Adipose tissue (tissue), 3 donors: Measurements from ENCODE around the gene IL3RA. TPM values are rescaled to one million over a fixed set of nuclear protein-coding genes. Genes with fewer than 3 reads are reported as not detected.
"Not testable (repeated sequence)": the region's sequence is repeated elsewhere in the genome, so short reads cannot be mapped to it uniquely, and the experiment has no call there.

Source experiments
- H3K27ac ChIP-seq: one replicate; pipeline ENCODE4 v1.5.1; 2013; ENCODE audit warnings: low read depth, low read length
- WGBS, 3 donors: extraction: QIAGEN DNeasy Blood & Tissue Kit; methylation state at CpG; one replicate each; pipeline ENCODE4 v1.1.7; 2013; 5-methylcytosine and 5-hydroxymethylcytosine counted together
- polyA plus RNA-seq, 3 donors: library from polyadenylated mRNA; stranded (reverse); fragments of 200-250 nt; gene quantifications; one replicate each; pipeline ENCODE4 v1.2.3, GENCODE V29; 2013
- donor health status: healthy with polysubstance abuse.
- donor health status: Bipolar disorder and iron deficiency.
- donor health status: healthy.

Gene IL3RA
- polyA plus RNA-seq, 3 donors: 4.0 to 19.0 (median 18.5) TPM

DNA sequence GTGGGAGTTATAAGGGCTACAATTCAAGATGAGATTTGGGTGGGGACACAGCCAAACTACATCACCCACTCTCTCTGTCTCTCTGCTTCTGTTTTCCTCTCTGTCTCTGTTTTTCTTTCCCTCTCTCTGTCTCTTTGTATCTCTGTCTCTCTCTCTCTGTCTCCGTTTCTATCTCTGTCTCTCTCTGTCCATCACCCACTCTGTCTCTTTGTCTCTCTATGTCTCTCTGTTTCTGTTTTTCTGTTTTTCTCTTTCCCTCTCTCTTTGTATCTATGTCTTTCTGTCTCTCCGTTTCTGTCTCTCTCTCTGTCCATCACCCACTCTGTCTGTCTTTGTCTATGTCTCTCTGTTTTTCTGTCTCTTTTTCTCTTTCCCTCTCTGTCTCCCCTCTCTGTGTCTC is 25.3 kb downstream of the IL3RA start:
- whole genome bisulfite sequencing, 3 donors: 93 to 98% (median 97%) methylated on average over 2 of the region's 2 CpGs
- H3K27ac ChIP-seq: no peak overlapping the region

DNA sequence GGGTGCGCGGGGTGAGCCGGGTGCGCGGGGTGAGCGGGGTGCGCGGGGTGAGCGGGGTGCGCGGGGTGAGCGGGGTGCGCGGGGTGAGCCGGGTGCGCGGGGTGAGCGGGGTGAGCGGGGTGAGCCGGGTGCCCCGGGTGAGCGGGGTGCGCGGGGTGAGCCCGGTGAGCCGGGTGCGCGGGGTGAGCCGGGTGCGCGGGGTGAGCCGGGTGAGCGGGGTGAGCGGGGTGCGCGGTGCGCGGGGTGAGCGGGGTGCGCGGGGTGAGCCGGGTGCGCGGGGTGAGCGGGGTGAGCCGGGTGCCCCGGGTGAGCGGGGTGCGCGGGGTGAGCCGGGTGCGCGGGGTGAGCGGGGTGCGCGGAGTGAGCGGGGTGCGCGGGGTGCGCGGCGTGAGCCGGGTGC is 29.8 kb downstream of the IL3RA start:
- WGBS, 3 donors: 85 to 93% (median 87%) methylated on average over 4 to 50 of the region's 63 CpGs
- H3K27ac ChIP-seq: not testable (repeated sequence)

DNA sequence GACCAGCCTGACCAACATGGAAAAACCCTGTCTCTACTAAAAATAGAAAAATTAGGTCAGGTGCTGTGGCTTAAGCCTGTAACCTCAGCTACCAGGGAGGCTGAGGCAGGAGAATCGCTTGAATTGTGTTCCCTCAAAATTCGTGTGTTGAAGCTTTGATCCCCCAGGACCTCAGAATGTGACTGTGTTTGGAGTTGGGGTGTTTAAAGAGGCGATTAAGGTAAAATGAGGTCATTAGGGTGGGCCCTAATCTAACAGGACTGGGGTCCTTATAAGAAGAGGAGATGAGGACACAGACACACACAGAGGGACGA is 31.8 kb downstream of the IL3RA start:
- no peak overlapping the region for H3K27ac ChIP-seq
- WGBS, 3 donors: 82 to 89% (median 85%) methylated on average over 4 of the region's 4 CpGs

DNA sequence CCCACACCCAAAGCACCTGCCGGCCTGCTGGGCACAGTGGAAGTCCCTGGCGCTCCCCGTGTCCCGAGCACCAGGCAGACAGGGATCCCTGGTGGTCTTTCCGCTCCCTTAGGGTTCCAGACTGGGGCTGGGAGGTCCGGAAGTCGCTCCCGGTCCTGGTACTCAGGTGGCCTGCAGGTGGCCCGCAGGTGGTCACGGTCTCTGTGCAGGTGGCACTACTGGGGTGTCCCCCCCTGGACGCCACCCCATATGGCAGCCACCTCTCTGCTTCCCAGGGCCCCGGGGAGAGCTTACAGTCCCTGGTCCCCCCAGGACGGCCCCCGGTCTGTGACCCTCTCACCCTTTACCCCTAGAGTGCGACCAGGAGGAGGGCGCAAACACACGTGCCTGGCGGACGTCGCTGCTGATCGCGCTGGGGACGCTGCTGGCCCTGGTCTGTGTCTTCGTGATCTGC is 41.7 kb downstream of the IL3RA start:
- 89 to 92% (median 91%) methylated on average over 24 of the region's 24 CpGs for WGBS, 3 donors
- no peak overlapping the region for H3K27ac ChIP-seq

DNA sequence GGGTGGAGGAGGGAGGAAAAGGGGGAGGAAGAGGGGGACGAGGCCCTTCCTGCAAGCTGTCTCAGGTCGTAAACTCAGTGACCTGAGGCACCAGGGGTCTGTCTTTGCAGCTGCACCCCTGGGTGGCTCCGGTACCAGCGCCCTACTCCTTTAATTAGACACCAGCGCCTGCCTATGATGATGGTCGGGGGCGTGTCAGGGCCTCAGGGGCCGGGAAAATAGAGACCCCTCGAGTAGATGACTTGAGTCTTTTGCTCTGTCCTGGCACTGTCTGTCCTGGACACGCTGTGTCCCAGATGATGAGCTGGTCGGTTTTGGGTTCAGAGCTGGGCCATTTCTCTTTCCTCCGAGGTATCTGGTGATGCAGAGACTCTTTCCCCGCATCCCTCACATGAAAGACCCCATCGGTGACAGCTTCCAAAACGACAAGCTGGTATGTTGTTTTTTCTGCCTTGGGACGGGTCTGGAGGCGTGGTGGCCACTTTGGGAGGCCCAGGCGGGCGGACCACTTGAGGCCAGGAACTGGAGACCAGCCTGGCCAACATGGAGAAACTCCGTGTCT is 44.2 kb downstream of the IL3RA start:
- 67 to 72% (median 69%) methylated on average over 20 of the region's 20 CpGs for WGBS, 3 donors
- no peak overlapping the region for H3K27ac ChIP-seq

DNA sequence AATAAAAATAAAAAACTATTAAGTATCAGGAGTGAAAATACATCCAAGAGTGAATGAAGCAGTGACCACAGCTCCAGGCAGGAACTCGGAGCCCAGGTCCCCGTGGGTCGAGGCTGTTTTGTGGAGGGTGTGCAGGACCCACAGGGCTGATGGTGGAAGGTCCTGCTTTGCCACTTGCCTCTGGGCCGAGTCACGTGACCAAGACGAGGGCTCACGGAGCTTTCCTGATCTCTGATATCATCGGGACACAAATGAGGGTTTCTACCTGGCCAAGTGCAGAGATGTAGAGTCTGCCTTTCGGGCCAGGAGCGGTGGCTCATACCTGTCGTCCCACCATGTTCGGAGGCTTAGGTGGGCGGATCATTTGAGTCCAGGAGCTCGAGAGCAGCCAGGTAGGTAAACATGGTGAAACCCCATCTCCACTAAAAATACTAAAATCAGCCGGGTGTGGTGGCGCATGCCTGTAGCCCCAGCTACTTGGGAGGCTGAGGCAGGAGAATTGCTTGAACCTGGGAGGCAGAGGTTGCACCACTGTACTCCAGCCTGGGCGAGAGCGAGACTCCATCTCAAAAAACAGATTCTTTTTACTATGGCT is 48.2 kb downstream of the IL3RA start:
- WGBS, 3 donors: 95 to 97% (median 96%) methylated on average over 18 of the region's 18 CpGs

DNA sequence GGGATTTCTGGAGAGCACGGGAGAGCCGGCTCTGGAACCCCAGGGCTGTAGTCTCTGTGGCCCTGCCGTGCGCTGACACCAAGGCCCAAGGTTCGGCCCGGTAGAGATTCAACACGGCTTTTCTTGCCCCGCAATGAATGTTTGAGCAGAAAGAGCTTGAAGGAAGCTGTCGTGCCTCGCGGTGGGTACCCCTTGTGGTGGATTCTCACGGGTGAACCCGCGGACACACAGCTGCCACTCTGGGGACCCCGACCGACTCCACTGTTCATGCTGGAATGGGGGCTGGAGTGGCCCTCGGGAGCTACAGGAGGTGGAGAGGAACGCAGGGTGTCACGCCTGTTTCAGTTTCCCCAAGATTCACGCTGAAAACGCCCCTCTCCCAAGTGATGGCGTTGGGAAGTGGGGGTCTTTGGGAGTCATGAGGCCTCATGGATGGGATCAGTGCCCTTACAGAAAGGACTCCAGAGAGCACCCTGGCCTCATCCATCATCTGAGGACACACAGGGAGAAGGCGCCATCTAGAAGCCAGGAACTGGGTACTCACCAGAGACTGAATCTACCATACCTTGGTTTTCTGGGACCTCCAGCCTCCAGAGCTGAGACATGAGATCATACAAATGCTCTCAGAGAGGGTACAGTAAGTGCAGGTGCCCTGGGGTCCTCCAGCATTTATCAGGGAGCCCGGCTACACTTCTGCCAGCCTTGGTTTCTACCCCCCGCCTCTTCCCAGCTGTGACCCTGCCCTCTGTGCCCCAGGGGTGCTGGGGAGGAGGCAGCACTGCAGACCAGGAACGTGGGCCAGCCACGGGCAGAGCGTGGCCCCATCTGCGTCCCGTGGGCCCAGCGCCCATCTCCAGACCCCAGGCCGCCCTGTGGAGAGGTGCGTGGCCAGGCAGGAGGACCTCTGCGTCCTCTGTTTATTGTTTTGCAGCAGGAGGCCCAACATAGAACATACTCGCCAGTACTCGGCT is 49.0 kb downstream of the IL3RA start:
- H3K27ac ChIP-seq: no peak overlapping the region
- WGBS, 3 donors: 93 to 95% (median 94%) methylated on average over 36 of the region's 36 CpGs

More for the DNA sequence above, 48.2 kb downstream of the IL3RA start:
- no peak overlapping the region for H3K27ac ChIP-seq

DNA sequence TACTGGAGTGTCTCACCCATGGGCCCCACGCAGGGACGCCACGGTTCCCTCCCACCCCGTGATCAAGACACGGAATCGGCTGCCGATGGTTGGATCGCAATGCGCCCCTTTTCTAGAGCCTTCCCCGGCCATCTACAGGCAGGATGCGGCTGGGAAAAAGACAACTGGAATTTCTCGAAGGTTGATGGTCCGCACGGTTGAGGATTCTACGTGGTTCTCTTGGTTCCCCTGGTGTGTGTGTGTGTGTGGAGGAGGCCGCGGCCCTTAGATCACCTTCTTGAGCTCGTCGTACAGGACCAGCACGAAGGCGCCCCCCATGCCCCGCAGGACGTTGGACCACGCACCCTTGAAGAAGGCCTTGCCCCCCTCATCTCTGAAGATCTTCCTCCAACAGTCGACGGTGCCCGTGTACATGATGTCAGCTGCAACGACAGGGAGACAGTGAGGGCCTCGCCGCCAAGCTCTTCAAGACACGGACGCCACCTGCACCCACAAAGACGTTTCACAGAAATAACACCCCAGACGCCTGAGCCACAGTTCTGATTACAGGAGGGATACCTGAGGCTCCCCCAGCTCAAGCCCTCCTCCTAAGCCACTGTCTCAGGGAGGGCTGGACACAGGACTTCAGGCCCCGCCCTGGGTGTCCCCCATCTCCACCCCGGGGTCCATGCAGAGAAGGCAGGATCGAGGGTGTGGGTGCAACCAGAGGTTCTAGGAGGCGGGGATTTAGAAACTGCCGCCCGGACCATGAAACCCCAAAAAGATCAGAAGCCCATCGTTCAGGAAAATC is 49.9 kb downstream of the IL3RA start:
- H3K27ac ChIP-seq: no peak overlapping the region
- 94 to 97% (median 96%) methylated on average over 39 to 41 of the region's 41 CpGs for WGBS, 3 donors

DNA sequence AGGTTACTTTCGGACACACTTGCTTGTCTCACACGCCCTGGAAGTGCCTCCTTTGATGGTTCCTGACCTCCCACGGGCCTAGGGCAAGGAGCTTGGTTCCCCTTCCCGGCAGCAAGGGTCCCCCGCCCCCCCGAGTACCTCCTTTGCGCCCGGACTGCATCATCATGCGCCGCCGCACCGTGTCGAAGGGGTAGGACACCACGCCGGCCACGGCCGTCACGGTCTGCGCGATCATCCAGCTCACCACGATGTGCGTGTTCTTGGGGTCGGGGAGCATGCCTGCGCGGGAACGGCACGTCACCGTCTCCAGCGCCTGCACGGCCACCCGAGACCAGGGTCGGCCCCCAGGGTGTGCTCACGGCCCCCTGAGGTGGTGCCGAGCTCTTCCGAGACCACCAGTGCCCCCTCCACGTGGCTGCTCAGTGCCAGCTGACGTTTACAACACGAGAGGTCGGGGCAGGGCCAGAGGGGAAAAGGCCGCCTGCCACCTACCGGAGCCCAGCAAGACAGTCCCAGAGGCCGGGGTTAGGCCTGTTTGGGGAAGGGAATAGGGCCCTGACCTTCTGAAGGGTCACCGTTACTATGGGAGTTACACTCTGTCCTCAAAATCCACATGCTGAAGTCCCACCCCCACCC is 50.7 kb downstream of the IL3RA start:
- no peak overlapping the region for H3K27ac ChIP-seq
- WGBS, 3 donors: 91 to 94% (median 92%) methylated on average over 36 to 43 of the region's 43 CpGs

DNA sequence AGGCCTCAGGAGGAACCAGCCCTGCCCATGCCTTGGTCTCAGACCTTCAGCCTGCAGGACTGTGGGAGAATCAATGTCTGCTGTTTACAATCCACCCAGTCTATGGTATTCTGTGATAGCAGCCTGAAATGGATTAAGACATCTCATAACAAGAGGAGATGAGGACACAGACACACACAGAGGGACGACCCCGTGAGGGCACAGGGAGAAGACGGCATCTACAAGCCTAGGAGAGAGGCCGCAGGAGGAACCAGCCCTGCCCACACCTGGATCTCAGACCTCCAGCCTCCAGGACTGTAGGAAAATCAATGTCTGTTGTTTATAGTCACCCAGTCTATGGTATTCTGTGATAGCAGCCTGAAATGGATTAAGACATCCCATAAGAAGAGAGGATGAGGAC is 52.1 kb downstream of the IL3RA start:
- 71 to 87% (median 87%) methylated on average over 4 of the region's 4 CpGs for WGBS, 3 donors
- no peak overlapping the region for H3K27ac ChIP-seq

DNA sequence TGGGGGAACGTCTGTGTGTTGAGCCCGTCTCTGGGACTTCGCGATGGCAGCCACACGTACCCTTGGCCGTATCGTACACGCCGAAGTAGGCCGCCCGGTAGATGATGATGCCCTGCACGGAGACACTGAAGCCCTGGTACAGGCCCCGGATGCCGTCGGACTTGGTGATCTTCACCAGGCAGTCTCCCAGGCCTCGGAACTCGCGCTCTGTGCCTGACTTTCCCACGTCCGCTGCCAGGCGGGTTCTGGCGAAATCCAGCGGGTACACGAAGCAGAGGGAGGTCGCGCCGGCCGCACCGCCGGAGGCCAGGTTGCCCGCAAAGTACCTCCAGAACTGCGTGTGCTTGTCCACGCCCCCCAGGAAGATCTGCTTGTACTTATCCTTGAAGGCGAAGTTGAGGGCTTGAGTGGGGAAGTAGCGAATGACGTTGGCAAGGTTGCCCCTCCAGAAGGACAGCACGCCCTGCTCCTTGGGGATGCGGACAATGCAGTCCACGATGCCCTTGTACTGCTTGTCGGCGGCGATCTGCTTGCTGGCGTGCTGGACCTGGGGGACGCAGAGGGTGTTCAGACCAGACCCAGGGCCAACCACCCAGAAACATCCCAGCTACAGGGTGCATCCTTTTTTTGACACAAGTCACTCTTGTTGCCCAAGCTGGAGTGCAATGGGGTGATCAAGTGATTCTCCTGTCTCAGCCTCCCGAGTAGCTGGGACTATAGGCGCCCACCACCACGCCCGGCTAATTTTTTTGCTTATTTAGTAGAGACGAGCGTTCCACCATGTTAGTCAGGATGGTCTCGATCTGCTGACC is 52.8 kb downstream of the IL3RA start:
- whole genome bisulfite sequencing, 3 donors: 88 to 93% (median 92%) methylated on average over 51 of the region's 51 CpGs
- no peak overlapping the region for H3K27ac ChIP-seq

DNA sequence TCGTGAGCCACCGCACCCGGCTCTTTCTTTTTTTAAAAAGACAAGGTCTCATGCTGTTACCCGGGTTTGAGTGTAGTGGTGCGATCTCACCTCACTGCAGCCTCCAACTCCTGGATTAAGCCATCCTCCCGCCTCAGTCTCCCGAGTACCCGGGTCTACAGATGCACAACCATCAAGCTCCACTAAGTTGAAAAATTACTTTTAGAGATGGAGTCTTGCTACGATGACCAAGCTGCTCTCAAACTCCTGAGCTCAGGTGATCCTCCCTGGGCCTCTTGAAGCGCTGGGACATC is 53.4 kb downstream of the IL3RA start:
- WGBS, 3 donors: 85 to 94% (median 91%) methylated on average over 10 of the region's 10 CpGs
- H3K27ac ChIP-seq: no peak overlapping the region

DNA sequence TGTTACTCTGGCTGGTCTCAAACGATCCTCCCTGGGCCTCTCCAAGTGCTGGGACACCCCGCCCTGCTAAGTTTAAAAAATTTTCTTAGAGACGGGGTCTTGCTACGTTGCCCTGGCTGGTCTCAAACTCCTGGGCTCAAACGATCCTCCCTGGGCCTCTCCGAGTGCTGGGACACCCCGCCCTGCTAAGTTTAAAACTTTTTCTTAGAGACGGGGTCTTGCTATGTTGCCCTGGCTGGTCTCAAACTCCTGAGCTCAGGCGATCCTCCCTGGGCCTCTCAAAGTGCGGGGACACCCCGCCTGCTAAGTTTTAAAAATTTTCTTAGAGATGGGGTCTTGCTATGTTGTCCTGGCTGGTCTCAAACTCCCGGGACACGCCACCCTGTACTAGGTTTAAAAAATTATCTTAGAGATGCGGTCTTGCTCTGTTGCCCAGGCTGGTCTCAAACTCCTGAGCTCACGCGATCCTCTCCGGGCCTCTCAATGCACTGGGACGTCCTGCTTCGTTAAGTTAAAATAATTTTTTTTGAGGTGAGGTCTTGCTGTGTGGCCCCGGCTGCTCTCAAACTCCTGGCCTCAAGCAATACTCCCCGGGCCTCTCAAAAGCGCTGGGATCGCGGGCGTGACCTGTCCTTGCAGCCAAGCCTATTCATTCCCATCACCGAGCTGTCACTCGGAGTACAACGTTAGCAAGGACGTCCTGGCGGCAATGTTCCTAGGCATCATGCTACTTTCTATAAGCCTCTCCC is 54.2 kb downstream of the IL3RA start:
- 42 to 54% (median 51%) methylated on average over 30 of the region's 30 CpGs for WGBS, 3 donors
- H3K27ac ChIP-seq: no peak overlapping the region

DNA sequence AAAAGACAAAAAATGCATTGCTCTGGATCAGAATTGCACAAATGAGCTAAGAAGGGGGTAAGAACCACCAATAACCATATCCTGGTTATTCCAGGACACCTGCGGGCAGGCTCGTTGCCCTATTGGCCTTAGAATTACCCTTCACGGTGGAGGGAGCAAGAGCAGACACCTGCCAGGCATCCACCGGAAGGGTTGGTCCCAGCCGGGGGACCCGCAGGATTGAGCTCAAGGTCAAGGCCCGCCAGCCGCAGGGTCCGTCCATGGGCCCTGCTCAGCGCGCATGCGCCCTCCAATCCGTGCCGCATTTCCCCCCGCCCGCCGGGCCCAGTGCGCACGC is 54.8 kb downstream of the IL3RA start:
- WGBS, 3 donors: 0% methylated on average over 19 of the region's 19 CpGs
- H3K27ac ChIP-seq: no peak overlapping the region

DNA sequence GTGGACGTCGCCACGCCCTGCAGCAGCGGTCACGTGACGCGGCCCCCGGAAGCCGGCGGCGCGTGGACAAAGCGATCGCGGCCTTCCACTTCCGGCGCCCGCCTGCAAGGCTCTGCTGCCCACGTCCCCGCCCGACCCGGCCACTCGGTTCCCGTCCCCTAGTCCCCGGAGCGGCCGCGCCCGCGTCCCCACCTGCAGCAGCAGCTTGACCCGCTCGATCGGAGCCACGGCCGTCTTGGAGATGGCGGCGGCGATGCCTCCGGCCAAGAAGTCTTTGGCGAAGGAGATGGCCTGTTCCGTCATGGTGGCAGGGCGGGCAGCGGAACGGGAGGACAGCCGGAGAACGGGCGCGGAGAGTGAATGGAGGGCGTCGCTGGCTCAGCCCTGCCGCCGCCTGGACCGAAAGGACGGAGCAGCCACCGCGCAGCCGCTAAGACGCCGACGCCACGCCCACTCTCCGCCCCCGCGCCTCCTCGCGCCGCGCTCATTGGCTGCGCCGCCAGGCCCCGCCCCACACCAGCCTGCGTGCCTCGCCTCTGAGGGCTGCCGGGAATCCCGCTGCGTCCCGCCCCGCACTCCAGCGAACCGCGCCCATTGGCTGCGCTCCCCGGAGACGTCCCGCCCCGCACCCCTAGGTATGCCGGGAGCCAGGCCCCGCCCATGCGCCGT is 55.3 kb downstream of the IL3RA start, which contains the start of gene SLC25A6:
TSS of gene SLC25A6 (minus strand) at position 407 of the 669 bp plus-strand sequence. CDS start at position 303, 104 bp downstream.
- 0 to 1% (median 1%) methylated on average over 69 to 90 of the region's 90 CpGs for WGBS, 3 donors

DNA sequence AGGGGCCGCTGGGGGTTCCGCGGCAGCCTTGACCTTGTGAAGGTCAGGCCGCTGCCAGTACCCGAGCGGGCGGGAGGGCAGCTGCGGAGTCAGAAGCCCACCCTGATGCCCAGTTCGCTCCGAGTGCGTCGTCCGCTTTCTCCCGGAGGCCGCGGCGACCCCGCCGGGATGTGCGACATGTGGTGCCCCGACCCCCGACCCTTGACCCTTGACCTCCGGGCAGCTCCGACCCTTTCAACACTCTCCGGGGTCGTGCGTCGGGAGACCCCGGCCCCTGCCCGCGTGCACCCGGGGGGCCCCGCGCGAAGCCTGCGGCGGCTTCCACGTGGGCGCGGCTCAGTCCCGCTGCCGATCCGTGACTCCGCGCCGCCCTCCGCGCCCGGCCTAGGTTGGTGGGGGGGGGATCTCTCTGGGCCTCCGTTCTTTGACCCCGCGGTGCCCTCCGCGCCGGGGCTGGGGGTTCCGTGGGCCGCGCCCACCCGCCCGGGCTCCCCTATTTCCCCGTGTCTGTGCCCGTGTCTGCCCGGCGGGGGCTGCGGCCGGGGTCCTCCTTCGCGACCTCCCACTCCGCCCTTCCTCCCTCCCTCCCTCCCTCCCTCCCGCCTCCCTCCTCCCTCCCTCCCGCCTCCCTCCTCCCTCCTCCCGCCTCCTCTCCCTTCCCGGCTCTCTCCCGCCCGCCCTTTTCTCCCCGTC is 55.9 kb downstream of the IL3RA start:
- 0 to 1% (median 0%) methylated on average over 42 to 69 of the region's 76 CpGs for WGBS, 3 donors
- peak overlapping the region; percentile 79 for H3K27ac ChIP-seq

More for the DNA sequence above, 55.3 kb downstream of the IL3RA start, which contains the start of gene SLC25A6:
- H3K27ac ChIP-seq: peak within 1 kb of the TSS; percentile 97
